Heart left ventricle (tissue), 13 donors: ENCODE measurements around the gene PRR19.

Source experiments
- CTCF ChIP-seq, 12 donors: fragments of 200-600 bp; sonication (generic) in 4 of 12; IDR thresholded peaks; one replicate each; pipeline versions ENCODE4 v1.5.0 to v1.8.0; 2018 to 2022; ENCODE audit warnings: antibody characterized with exemption in 12 of 12, mild to moderate bottlenecking in 5 of 12
- POLR2A ChIP-seq, 2 donors: fragments of 450-650 bp; IDR thresholded peaks; one replicate each; pipeline ENCODE4 v1.6.1; 2017; ENCODE audit warnings: antibody characterized with exemption in 2 of 2, mild to moderate bottlenecking in 2 of 2, moderate library complexity in 2 of 2
- donor health status: ischemic (EF 13 %, LVEDD 7.1; RV severe dilation, severe dysfunction).
- donor health status: DM: no; HTN: yes; CAD: no.
- donor health status: DM: no; HTN: no; CAD: no.
- donor health status: ischemic (EF 25% LVEDD 6.9; RV normal size, moderate dysfunction).
- donor health status: ischemic (EF 25% LVEDD 5.7; RV mildly dilated, moderate dysfunction).
- donor health status: ischemic (EF 35%, LVEDD 5.7; RV mildly dilated, moderate dysfunction).
- donor health status: nonischemic (EF 11% LVEDD 7.7; RV severe dilation, severe dysfunction).
- donor health status: DM: yes; HTN: yes; CAD: no.
- donor health status: PGD.
- donor health status: ischemic (EF 29% LVEDD 5.4; RV normal size, mild dysfunction).
- donor health status: nonischemic (EF 23%, LVEDD 6.1; RV moderate dilation, normal function).

DNA sequence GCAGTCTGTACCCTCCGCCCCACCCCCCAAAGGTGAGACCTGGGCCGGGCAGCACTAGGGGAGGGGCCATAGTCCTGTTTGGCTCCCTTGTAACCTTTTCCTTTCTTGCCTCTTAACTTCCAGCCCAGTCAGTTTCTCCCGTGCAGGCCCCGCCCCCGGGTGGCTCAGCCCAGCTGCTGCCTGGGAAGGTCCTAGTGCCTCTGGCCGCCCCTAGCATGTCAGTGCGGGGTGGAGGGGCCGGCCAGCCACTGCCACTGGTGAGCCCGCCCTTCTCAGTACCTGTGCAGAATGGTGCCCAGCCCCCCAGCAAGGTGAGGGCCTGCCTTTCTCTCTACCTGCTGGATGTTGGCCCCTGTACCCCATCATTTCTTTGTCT is 10.5 kb upstream of the PRR19 start:
- no peak for TF ChIP-seq CTCF (IDR thresholded peaks at IDR 0.05)
- no peak for TF ChIP-seq POLR2A (IDR thresholded peaks at IDR 0.05)
